ENCODE measurements around the gene BTAF1. TPM values are rescaled to one million over a fixed set of nuclear protein-coding genes. Genes with fewer than 3 reads are reported as not detected.

BTAF1 gene
- total and polyA plus RNA-seq, 2 experiments from 2014 or later, result 15.3 to 45.0 TPM

DNA sequence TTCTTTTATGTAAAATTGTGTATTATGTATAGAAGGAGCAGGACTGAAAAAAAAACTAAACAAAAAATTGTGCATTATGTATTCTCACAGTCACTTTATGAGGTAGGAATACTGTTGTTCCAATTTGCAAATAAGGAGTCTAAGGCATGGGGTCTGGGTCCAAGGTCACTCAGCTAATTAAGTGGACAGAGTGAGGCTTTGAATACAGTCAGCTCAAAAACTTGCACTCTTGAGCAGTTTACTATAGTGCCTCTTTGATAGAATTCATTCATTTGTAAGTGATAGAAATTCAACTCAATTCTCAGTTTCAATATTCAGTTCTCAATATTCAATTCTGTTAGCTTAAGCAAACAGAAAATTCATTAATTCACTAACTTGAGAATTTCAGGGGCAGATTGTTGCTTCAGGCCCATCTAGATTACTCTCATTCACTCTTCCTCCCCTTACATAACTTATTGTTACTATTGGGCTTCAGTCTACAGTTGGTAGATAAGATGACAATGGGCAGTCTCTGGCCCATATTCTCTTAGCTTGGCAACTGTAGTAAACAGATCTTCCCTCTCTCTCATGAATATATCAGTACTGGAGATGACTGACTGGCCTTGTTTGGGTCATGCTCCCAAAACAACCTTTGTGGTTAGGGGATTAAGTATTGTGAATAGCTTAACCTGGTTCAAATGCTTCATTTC, 86.6 kb downstream of the BTAF1 start:
- Histone ChIP-seq H2AFZ (no peak overlapping the region), H3K27me3 (no peaks in the 10 kb centered on the region), H3K36me3 (replicated peaks; ENCODE audit: insufficient read depth, low read depth) (no peaks in the 10 kb centered on the region), H3K4me2 (no peak overlapping the region), H3K4me3 (no peak overlapping the region), H4K20me1 (ENCODE audit: insufficient read depth, poor library complexity, severe bottlenecking) (no peaks in the 10 kb centered on the region), H3K79me2 (no peaks in the 10 kb centered on the region), H3K9me2 (replicated peaks; ENCODE audit: insufficient read depth) (no peaks in the 10 kb centered on the region), H3K4me1 (ENCODE audit: insufficient read depth) (no peaks in the 10 kb centered on the region), H3K27ac (no peak overlapping the region), H3K9me3 (ENCODE audit: low read depth) (no peaks in the 10 kb centered on the region)
- no peak for DNase-seq (ENCODE audit: low spot score)
- TF ChIP-seq EZH2 (IDR thresholded peaks at IDR 0.05; ENCODE audit: borderline replicate concordance), result no peak
- TF ChIP-seq, protein P1, sequence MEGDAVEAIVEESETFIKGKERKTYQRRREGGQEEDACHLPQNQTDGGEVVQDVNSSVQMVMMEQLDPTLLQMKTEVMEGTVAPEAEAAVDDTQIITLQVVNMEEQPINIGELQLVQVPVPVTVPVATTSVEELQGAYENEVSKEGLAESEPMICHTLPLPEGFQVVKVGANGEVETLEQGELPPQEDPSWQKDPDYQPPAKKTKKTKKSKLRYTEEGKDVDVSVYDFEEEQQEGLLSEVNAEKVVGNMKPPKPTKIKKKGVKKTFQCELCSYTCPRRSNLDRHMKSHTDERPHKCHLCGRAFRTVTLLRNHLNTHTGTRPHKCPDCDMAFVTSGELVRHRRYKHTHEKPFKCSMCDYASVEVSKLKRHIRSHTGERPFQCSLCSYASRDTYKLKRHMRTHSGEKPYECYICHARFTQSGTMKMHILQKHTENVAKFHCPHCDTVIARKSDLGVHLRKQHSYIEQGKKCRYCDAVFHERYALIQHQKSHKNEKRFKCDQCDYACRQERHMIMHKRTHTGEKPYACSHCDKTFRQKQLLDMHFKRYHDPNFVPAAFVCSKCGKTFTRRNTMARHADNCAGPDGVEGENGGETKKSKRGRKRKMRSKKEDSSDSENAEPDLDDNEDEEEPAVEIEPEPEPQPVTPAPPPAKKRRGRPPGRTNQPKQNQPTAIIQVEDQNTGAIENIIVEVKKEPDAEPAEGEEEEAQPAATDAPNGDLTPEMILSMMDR (IDR thresholded peaks at IDR 0.05; ENCODE audit: poor library complexity), result no peak
- TF ChIP-seq EZH2phosphoT487 (IDR thresholded peaks at IDR 0.05; ENCODE audit: low read depth, severe bottlenecking, unreplicated experiment), result no peak

DNA sequence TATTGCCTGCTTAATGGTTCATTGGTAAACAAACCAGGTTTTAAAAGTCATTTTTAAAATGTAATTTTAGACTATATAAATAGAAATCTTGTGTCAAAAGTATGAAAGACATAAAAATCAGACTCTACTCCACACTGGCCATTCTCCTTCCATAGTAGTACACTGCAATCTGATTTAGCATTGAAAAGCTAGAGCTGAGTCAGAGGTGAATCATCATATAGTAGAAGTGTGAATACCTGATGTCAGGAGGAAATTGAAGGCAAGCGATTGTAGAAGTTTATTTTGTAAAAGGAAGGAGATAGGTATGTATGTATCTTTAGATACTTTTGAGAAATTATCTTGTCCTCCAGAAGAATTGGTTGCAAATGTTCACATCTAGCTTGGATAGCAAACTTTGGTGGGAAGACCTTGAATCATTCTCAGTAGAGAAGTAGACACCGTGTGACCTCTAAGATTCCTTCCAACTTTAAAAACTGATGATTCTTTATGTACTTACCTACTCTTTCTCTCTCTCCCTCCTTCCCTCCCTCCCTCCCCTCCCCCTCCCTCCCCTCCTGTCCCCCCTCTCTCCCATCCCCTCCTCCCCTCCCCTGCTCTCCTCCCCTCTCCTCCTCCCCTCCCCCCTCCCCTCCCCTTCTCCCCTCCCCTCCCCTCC, 88.1 kb downstream of the BTAF1 start:
- Histone ChIP-seq H3K27me3 (no peaks in the 10 kb centered on the region), H3K4me3 (no peak overlapping the region), H3K4me2 (no peak overlapping the region), H4K20me1 (ENCODE audit: insufficient read depth, poor library complexity, severe bottlenecking) (no peaks in the 10 kb centered on the region), H3K9me2 (replicated peaks; ENCODE audit: insufficient read depth) (no peaks in the 10 kb centered on the region), H3K79me2 (no peaks in the 10 kb centered on the region), H3K36me3 (replicated peaks; ENCODE audit: insufficient read depth, low read depth) (no peaks in the 10 kb centered on the region), H2AFZ (no peak overlapping the region), H3K4me1 (ENCODE audit: insufficient read depth) (no peaks in the 10 kb centered on the region), H3K27ac (no peak overlapping the region), H3K9me3 (ENCODE audit: low read depth) (no peaks in the 10 kb centered on the region)
- DNase-seq (ENCODE audit: low spot score), result no peak
- TF ChIP-seq EZH2 (IDR thresholded peaks at IDR 0.05; ENCODE audit: borderline replicate concordance) (no peak), EZH2phosphoT487 (IDR thresholded peaks at IDR 0.05; ENCODE audit: low read depth, severe bottlenecking, unreplicated experiment) (no peak)
- TF ChIP-seq, protein P1 (IDR thresholded peaks at IDR 0.05; ENCODE audit: poor library complexity), result no peak
- WGBS (ENCODE audit: low lambda C conversion rate, missing lambda C conversion rate), result 95% methylated on average over 2 of the region's 2 CpGs

DNA sequence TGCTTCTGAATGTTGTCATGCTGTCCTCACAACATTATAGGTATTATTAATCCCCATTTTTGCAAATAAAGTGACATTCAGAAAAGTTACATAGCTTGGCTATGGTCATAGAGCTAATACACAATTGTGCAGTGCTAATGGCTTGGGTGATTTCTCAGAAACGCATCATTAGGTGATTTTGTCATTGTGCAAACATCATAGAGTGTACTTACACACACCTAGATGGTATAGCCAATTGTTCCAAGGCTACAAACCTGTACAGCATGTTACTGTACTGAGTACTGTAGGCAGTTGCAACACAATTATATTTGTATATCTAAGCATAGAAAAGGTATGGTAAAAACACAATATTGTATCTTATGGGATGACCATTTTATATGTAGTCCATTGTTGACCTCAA, 91.0 kb downstream of the BTAF1 start:
- no peaks in the 10 kb centered on the region for H3K79me2 ChIP-seq
- H3K4me3 ChIP-seq, result no peak overlapping the region
- no peak for TF ChIP-seq EZH2 (IDR thresholded peaks at IDR 0.05; ENCODE audit: borderline replicate concordance)
- TF ChIP-seq EZH2phosphoT487 (IDR thresholded peaks at IDR 0.05; ENCODE audit: low read depth, severe bottlenecking, unreplicated experiment), result no peak
- TF ChIP-seq, protein P1 (IDR thresholded peaks at IDR 0.05; ENCODE audit: poor library complexity), result no peak
- H3K9me3 ChIP-seq (ENCODE audit: low read depth), result no peaks in the 10 kb centered on the region
- no peaks in the 10 kb centered on the region for H3K27me3 ChIP-seq
- H3K4me2 ChIP-seq, result no peak overlapping the region
- no peaks in the 10 kb centered on the region for H3K4me1 ChIP-seq (ENCODE audit: insufficient read depth)
- H3K9me2 ChIP-seq (replicated peaks; ENCODE audit: insufficient read depth), result no peaks in the 10 kb centered on the region
- no peaks in the 10 kb centered on the region for H4K20me1 ChIP-seq (ENCODE audit: insufficient read depth, poor library complexity, severe bottlenecking)
- no peak overlapping the region for H2AFZ ChIP-seq
- no peaks in the 10 kb centered on the region for H3K36me3 ChIP-seq (replicated peaks; ENCODE audit: insufficient read depth, low read depth)
- WGBS (ENCODE audit: low lambda C conversion rate, missing lambda C conversion rate), result 78% methylated on average over 1 of the region's 1 CpG
- H3K27ac ChIP-seq, result no peak overlapping the region
- no peak for DNase-seq (ENCODE audit: low spot score)

Data from hepatocyte (in vitro differentiated cells).